Astrocyte of the spinal cord (primary cell): ENCODE measurements around the gene CTSS.
"Not testable (repeated sequence)": the region's sequence is repeated elsewhere in the genome, so short reads cannot be mapped to it uniquely, and the experiment has no call there.

ENCODE experiments used
- DNase-seq: peaks from one replicate; pipeline ENCODE4 v3.0.0; 2011; ENCODE audit warnings: low read depth, low spot score
- H3K4me3 ChIP-seq: 2 replicates; pipeline ENCODE4 v1.5.1; 2011; ENCODE audit warnings: low read depth, mild to moderate bottlenecking, low read length, moderate library complexity
- in situ Hi-C: cut with HindIII; loops from 2 replicates; pipeline ENCODE4 v1.10.0; 2017; ENCODE audit warnings: low sequenced_read_pairs
- TF ChIP-seq, protein P1 (sequence below): IDR thresholded peaks from 2 replicates; pipeline ENCODE4 v1.5.1; 2012; ENCODE audit warnings: low read depth, mild to moderate bottlenecking, low read length, inconsistent platforms

Gene CTSS

GRCh38 chr1:150748878-150749719, 16.5 kb downstream of the CTSS start:
- no peak for DNase-seq
- TF ChIP-seq, protein P1, sequence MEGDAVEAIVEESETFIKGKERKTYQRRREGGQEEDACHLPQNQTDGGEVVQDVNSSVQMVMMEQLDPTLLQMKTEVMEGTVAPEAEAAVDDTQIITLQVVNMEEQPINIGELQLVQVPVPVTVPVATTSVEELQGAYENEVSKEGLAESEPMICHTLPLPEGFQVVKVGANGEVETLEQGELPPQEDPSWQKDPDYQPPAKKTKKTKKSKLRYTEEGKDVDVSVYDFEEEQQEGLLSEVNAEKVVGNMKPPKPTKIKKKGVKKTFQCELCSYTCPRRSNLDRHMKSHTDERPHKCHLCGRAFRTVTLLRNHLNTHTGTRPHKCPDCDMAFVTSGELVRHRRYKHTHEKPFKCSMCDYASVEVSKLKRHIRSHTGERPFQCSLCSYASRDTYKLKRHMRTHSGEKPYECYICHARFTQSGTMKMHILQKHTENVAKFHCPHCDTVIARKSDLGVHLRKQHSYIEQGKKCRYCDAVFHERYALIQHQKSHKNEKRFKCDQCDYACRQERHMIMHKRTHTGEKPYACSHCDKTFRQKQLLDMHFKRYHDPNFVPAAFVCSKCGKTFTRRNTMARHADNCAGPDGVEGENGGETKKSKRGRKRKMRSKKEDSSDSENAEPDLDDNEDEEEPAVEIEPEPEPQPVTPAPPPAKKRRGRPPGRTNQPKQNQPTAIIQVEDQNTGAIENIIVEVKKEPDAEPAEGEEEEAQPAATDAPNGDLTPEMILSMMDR: no peak
- H3K4me3 ChIP-seq: no peak overlapping the region
- in situ Hi-C loops: no loop called here

GRCh38 chr1:150730130-150730721, 35.4 kb downstream of the CTSS start:
- in situ Hi-C loops: no loop called here
- TF ChIP-seq, protein P1: no peak
- no peak for DNase-seq
- no peak overlapping the region for H3K4me3 ChIP-seq

DNA sequence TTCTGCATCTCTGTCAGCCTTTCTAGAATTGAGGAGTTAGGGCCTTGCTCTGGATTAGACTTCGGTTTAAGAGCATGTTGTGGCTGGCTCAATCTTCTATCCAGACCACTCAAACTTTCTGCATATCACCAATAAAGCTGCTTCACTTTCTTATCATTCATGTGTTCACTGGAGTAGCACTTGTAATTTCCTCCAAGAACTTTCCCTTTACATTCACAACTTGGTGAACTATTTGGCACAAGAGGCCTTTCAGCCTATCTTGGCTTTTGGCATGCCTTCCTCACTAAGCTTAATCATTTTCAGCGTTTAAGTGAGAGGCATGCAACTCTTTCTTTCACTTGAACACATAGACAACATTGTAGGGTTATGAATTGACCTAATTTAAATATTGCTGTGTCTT, 41.2 kb downstream of the CTSS start:
- no peak overlapping the region for H3K4me3 ChIP-seq
- no peak for DNase-seq
- in situ Hi-C loops: no loop called here
- TF ChIP-seq, protein P1: no peak

DNA sequence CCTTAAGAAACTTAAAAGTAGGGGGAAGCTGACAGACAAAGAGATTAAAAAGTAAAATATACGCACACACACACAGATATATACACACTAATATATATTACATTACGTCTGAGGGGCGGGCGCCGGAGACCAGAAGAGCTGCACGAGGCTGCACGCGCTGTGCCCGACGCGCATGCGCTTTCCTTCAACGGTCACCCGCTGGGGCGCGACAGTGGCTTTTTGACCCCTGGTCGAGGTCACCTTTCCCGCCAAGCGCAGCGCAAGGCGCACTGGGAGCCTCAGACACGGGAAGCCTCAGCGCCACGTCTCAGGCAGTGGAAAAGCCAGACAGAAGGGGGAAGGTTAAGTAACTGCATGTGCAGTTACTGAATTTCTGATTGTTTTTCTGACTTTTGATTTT, 44.9 kb downstream of the CTSS start, which contains the start of gene HORMAD1:
Gene HORMAD1, minus strand, starts transcription at position 193 of the 400 bp plus-strand sequence. CDS start 1,390 bp downstream, outside the sequence.
- H3K4me3 ChIP-seq: no peak within 1 kb of the TSS
- in situ Hi-C loops: no loop called here
- DNase-seq: no peak
- TF ChIP-seq, protein P1: no peak

GRCh38 chr1:150720098-150720497, 45.5 kb downstream of the CTSS start:
- TF ChIP-seq, protein P1: no peak
- in situ Hi-C loops: no loop called here
- DNase-seq: no peak
- no peak overlapping the region for H3K4me3 ChIP-seq

GRCh38 chr1:150718225-150718891, 47.2 kb downstream of the CTSS start:
- H3K4me3 ChIP-seq: no peak overlapping the region
- DNase-seq: no peak
- TF ChIP-seq, protein P1: no peak
- in situ Hi-C loops: no loop called here

GRCh38 chr1:150709031-150709430, 56.5 kb downstream of the CTSS start:
- in situ Hi-C loops, DNase-seq, H3K4me3 ChIP-seq: not testable (repeated sequence)
